D721Med (cell line): Measurements from ENCODE around the gene IGF2.

ENCODE experiments used
- DNase-seq: peaks from one replicate; pipeline ENCODE4 v3.0.0; 2011; ENCODE audit warnings: low spot score; ENCODE audit not compliant: insufficient read length
- FAIRE-seq: peaks from 2 replicates; lab custom pipeline; 2011; peaks lifted over from hg19 to GRCh38; lab: Jason Lieb, UNC
- TF ChIP-seq, protein P1 (sequence below): IDR thresholded peaks from 2 replicates; pipeline ENCODE4 v1.5.1; 2012; ENCODE audit warnings: mild to moderate bottlenecking, control low read depth; ENCODE audit not compliant: insufficient read depth; ENCODE audit errors: missing control alignments

The IGF2 gene

DNA sequence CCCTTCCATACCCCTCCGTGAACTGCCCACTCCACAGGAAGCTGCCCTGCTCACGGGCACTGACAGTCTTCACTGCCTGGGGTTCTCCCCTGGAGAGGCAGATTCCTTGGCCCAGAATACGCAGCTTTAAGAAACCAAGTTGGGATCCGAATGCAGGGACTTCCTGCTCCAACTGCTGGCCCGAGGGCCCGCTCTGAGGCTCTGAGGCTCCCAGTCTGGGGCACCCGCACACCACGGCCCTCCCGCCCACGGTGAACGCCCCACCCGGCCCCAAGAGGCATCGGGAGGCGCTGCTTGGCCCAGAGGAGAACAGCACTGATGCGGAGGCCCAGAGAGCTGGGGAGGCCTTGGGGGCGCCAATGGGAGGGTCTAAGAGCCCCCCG, 42.3 kb downstream of the IGF2 start:
- DNase-seq = no peak
- FAIRE-seq = no peak
- TF ChIP-seq, protein P1, sequence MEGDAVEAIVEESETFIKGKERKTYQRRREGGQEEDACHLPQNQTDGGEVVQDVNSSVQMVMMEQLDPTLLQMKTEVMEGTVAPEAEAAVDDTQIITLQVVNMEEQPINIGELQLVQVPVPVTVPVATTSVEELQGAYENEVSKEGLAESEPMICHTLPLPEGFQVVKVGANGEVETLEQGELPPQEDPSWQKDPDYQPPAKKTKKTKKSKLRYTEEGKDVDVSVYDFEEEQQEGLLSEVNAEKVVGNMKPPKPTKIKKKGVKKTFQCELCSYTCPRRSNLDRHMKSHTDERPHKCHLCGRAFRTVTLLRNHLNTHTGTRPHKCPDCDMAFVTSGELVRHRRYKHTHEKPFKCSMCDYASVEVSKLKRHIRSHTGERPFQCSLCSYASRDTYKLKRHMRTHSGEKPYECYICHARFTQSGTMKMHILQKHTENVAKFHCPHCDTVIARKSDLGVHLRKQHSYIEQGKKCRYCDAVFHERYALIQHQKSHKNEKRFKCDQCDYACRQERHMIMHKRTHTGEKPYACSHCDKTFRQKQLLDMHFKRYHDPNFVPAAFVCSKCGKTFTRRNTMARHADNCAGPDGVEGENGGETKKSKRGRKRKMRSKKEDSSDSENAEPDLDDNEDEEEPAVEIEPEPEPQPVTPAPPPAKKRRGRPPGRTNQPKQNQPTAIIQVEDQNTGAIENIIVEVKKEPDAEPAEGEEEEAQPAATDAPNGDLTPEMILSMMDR = no peak

- TF ChIP-seq, protein P1 = no peak
- no peak for FAIRE-seq
- DNase-seq = no peak
These were observed 42.9 kb downstream of the IGF2 start for GRCh38 chr11:2096011-2096918.

- TF ChIP-seq, protein P1 = no peak
- FAIRE-seq = no peak
- no peak for DNase-seq
These were observed 43.6 kb downstream of the IGF2 start for GRCh38 chr11:2095542-2095941.

DNA sequence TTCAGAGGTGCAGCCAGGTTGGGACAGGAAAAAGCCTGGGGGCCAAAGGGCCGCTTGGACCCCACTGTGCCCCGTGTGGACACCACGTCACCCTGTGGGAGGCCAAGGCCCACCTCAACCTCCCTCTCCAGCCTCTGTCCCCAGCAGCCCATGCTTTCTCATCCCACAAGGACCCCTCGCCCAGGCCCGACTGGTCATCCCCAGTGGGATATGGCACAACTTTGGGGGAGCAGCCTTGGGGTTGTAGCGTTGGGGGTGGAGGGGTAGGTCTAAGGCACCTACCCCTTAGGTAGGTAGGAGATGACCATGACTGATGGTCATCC, 44.0 kb downstream of the IGF2 start:
- DNase-seq = no peak
- TF ChIP-seq, protein P1 = no peak
- FAIRE-seq = no peak

DNA sequence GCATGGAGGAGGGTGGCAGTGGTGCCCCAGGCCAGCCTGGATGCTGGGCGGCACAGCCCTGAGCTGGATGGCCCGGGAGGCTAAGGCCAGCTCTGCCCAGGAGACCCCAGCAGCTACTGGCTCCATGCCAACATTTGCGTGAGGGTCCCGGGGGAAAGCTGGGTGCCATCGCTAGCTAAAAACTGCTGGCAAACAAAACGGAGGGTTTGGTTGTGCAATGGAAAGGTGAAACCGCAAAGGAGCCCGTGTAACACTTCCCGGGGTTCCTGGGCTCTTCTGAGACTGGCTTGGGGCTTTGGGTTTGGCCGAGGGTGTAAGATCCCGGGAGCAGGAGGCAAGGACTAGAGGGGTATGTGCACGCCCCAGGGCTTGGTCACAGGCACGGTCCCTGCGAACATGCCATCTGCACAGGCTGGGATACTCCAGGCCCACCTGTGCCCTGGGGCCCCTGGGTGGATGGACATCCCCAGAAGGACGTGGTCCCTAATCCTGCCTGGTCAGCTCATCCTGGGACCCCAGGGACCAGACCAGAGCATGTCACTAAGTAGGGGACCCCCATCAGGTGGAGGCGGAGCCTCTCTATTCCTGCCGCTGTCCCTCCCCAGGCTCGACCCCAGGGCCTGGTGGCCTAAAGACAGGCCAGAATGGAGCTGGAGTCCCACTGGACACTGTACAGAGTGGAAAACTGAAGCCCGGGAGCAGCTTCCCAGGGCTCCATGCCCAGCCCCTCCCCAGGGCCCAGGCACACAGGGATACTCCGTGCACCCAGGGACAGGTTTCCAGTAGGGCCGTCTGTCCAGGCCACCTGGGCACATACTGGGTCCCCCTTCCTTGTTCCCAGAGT, 44.6 kb downstream of the IGF2 start:
- FAIRE-seq (no peak), DNase-seq (no peak)
- TF ChIP-seq, protein P1 = no peak

DNA sequence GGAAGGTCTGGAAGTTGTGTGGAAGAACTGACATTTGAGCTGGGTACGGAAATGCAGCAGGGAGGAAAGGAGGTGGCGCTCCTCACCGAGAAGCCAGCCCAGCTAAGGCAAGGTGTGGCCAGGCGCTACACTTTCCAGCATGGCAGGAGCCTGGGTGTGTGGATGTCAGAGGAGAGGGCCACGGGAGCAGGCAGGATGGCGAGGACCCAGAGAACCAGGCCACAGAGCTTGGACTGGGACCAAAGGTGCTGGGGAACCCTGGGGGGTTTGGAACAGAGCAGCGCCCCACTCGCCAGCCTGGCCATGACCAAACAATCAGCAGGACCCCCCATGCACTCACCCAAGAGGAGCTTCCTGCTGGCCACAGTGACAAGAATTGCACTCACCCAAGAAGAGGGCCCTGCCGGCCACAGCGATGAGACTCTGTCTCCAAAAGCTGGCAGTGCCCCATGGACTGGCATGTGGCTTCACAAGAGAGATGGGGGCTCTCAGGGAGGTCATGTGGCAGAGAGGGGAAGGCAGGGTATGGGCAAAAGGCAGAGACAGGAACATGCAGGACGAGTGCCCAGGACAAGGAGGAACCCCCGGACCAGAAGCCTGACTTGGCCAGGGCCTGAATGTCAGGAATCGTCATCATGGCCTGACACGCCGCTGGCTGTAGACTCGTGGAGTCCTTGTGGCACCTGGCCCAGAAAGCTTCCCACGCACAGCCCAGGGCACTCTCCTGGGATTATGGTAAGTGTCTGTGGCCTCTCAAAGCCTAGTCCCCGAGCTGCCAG, 45.4 kb downstream of the IGF2 start:
- no peak for DNase-seq
- TF ChIP-seq, protein P1 = no peak
- FAIRE-seq = no peak
